ENCODE results near the gene GSS.

GSS gene

DNA sequence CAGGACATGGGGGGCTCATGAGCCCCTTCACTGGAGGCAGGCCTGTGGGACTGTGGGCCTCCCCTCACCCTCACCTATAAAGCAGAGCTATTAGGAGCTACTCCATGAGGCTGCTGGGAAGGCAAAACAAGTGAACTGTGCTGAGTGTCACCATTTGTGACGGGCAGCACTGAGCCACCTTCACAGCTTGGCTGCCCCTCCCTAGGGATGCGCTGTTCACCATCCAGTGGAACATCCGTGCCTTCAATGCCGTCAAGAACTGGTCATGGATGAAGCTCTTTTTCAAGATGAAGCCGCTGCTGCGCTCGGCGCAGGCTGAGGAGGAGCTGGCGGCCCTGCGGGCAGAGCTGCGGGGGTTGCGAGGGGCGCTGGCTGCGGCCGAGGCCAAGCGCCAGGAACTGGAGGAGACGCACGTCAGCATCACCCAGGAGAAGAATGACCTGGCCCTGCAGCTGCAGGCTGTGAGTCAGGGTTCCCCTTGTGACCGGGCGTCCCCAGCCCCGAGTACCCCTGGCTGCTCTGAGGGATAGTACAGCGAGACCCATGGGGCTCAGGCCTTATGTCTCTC, 38.4 kb upstream of the GSS start:
- no peak for DNase-seq (ENCODE audit: low spot score)

- DNase-seq (ENCODE audit: low spot score): no peak
Observed at GRCh38 chr20:34992751-34993417, 37.3 kb upstream of the GSS start.

- DNase-seq (ENCODE audit: low spot score): no peak
Observed at GRCh38 chr20:34990661-34991214, 35.1 kb upstream of the GSS start.

DNA sequence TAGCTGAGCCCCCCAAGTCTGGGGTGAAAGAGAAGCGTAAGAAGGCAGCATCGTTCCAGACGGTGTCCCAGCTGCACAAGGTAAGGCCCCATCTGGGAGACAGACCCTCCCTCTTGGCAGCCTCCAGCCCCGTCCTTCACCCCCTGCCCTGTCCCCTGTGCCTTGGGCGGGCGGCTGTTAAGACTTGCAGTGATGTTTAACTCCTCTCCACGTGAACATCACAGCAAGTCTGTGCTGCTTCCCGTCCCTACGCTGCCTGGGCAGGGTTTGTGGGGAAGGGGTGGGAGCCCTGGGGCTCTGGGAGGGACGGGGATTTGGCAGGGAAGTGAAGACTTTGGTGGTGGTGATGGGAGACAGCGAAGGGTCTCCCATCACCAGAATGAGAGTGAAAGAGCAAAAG, 34.6 kb upstream of the GSS start:
- DNase-seq (ENCODE audit: low spot score): no peak

DNA sequence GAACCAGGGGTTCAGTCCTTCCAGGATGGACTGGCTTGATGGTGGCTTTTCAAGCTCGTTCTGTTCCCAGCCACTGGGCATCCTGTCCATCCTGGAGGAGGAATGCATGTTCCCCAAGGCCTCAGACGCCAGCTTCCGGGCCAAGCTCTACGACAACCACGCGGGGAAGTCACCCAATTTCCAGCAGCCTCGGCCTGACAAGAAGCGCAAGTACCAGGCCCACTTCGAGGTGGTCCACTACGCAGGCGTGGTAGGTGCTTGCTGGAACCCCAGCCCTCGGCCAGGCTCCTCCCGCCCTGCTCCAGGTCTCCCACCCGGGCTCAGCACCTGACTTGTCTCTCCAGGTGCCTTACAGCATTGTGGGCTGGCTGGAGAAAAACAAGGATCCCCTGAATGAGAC, 34.1 kb upstream of the GSS start:
- no peak for DNase-seq (ENCODE audit: low spot score)

DNA sequence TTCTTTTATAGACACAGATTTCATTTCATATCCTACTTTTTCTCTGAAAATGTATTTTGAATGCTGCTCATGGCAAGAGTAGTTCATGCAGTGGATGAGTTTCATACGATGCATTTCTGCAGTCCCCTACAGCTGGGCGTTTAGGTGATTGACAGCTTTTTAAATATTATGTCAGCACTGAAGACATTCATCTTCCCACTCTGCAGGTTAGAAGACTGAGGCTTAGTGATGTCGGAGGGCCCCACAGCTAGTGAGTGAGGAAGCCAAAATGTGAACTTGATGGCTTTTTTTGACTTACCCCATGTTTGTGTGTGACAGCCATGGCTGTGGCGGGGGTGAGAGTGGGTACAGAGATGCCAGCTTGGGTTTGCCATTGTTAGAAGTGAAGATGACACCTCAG, 33.5 kb upstream of the GSS start:
- no peak for DNase-seq (ENCODE audit: low spot score)

DNA sequence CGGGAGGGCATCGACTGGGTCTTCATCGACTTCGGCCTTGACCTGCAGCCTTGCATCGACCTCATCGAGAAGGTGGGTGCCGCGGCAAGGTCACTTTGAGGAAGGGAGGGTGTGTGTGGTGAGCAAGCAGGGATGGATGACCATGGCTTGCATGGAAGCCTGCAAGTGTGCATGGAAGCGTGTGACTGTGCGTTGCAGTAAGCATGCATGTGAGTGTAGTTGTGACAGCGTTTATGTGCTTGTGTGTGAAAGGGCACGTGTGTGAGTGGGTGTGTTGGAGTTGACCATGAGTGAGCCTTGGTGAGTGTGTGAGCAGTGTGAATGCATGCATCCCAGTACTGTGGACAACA, 32.6 kb upstream of the GSS start:
- no peak for DNase-seq (ENCODE audit: low spot score)

DNA sequence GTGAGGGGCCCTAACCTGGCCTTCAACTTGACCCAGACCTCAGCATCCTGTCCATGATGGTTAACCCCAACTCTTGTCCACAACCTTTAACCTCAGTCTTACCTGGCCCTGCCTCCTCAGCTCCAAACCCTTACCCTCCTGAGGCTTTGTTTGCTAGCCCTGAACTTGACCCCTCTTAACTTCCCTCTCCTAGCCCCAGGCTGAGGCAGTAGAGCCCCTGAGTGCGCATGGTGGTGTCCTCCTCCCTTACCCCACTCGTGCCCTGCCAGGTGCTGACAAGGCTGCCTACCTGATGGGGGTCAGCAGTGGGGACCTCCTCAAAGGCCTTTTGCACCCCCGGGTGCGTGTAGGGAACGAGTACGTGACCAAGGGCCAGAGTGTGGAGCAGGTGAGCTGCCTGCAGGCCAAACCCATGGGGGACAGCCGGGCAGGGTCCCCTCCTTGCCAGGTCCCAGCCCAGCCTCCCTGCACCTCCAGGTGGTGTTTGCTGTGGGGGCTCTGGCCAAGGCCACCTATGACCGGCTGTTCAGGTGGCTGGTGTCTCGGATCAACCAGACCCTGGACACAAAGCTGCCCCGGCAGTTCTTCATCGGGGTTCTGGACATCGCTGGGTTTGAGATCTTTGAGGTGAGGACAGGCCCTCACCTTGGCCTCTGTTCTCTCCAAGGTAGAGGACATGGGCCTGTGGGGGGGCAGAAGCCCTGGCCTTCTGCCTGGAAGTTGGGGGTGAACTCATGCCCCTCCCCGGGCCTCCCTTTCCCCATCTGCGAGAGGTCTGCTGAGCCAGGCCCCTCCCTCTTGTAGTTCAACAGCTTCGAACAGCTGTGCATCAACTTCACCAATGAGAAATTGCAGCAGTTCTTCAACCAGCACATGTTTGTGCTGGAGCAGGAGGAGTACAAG, 31.9 kb upstream of the GSS start:
- no peak for DNase-seq (ENCODE audit: low spot score)

GRCh38 chr20:34986311-34987287, 31.0 kb upstream of the GSS start:
- DNase-seq (ENCODE audit: low spot score): no peak

DNA sequence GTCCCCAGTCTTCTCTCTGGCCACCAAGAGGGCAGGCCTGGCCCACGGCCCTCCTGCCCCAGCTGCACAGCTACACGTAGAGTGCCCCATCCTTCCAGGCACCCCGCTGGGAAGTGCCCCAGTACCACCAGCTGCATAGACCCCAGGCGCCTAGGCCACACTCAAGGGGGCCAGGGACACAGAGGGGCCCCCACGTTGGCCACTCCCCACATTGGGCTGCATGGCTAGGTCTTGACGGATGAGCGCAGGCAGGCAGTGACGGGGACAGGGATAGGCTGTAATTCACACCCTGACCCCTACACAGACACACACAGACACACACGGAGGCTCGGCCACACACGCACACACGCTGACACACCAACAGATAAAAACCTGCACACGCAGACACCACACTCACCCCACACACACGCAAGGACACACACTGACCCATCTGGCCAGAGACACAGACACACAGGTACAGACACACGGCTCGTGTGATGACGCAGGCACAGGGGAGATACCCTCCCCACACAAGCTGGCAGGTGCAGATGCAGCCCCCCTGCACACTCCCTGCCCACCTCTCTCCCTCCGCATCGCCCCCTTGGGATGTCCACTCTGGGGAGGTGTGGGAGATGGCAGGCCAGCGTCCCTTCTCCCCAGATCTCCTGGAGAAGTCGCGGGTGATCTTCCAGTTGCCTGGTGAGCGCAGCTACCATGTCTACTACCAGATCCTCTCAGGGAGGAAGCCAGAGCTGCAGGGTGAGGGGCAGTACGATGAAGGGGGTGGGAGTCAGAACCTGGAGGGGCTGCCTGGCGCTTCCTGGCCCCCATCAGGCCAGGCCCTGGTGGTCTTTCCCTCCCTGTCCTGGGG, 30.1 kb upstream of the GSS start:
- DNase-seq (ENCODE audit: low spot score): no peak

DNA sequence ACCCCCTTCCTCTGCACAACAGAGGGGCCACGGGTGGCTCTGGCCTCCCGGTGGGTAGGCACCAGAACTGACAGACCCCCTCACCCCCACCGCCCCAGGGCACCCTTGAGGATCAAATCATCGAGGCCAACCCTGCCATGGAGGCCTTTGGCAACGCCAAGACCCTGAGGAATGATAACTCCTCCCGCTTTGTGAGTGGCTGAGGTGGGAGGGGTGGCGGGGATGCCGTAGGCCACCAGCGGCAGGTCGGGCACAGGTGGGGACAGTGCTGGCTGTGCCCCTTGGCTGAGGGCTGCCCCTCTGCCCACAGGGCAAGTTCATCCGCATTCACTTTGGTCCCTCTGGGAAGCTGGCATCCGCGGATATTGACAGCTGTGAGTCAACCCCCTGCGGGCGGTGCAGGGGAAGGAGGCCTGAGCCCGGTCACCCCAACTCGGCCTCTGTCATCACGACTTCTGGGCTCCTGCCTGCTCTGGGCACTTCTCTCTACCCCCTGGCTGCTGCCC, 29.2 kb upstream of the GSS start:
- no peak for DNase-seq (ENCODE audit: low spot score)

DNA sequence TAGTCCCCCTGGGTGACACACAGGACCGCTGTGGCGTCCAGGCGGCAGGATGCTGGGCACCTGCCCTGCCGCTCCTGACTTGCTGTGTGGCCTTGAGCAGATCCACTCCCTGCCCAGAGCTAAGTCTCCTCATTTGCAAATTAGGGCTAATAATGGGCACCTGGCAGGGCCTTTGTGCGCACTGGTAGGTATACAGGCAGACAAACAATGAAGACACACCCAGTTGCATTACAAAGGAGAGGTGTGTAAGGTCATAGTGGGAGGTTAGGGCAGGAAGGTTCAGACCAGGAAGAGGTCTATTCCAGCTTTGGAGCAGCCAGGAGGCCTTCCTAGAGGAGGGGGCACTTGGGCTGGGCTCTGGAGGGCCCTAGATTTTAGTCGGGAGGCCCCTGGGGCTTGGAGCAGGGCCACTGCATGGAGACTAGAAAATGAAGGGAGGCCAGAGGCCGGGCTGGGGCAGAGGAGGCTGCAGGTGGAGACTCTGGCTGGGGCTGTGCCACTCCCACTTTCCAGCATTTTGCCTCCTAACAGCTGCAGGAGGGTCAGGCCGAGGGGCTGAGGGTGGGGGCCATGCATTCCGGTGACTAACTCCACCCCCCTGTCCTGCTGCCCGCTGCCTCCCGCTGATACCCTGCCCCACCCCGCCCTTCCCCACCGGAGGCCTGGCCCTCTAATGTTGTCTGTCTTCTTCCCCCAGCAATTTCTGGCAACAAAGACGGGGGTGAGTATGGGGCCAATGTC, 28.6 kb upstream of the GSS start:
- DNase-seq (ENCODE audit: low spot score): no peak

DNA sequence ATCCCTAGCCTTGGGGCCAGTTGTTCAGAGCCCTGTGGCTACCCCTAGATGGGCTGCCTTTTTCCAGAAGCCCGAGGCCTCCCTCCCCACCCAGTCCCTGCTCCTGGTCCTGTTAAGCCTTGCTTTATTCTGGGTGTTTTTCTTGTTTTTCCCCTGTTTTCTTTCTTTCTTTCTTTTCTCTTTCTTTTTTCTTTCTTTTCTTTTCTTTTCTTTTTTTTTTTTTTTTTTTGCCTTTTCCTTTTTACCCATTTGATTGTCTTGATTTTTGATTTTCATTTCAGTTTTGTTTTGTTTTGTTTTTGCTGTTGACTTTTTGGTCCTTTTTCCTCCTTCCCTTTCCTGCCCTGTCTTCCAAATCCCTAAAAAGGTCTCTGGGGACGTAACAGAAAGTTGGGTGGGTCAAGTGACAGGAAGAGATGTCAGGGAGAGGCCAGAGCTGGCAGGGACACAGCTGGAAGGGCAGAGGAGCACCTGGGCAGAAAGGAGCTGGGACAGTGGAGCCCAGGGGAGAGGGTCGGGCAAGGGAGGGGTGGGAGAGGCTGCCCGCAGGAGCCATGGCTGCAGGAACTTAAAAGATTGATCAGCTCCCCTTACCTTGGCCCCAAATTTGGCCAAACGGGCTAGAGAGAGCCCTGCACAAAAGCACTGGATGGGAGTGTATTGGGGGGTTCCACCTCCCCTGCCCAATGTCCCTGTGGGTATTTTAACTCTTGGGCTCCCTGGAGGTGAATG, 27.6 kb upstream of the GSS start:
- DNase-seq (ENCODE audit: low spot score): no peak

- DNase-seq (ENCODE audit: low spot score): no peak
Observed at GRCh38 chr20:34982270-34983088, 26.9 kb upstream of the GSS start.

- DNase-seq (ENCODE audit: low spot score): no peak
Observed at GRCh38 chr20:34980543-34981233, 25.1 kb upstream of the GSS start.

DNA sequence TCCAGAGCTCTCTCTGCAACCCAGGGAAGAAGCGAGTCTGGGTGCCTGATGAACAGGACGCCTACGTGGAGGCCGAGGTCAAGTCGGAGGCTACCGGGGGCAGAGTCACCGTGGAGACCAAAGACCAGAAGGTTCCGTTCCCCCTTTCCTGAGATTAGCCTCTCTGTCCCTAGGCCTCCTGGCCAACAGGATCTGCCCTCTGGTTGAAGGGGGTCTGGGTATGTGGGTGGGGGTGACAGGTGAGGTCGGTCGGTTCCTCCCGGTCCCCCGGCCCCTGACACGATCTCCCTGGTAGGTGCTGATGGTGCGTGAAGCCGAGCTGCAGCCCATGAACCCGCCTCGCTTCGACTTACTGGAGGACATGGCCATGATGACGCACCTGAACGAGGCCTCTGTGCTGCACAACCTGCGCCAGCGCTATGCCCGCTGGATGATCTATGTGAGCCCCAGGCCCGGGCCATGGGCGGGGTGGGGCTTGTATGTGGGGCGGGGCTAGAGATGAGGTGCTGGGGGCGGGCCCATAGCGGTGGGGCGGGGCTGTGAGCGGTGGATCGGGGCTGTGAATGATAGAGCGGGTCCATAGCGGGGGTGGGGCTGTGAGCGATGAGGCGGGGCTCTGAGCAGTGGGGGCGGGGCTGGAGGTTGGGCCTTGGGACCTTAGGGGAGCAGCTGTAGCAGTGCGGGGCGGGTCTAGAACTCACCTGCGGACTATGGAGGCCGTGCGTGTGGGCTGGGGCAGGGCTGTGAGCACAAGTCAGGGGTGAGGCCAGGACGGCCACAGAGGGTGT, 24.0 kb upstream of the GSS start:
- DNase-seq (ENCODE audit: low spot score): no peak

Measured in hepatic stellate cell (primary cell).